Ovary (tissue), 3 donors: ENCODE data around the gene HTR3B.

Experiments used
- CTCF ChIP-seq, 3 donors: fragments of 450-650 bp in 2 of 3; fragments of 200-600 bp in 1 of 3; IDR thresholded peaks; one replicate each; pipeline versions ENCODE4 v1.5.1 to v1.8.0; 2016 to 2022; ENCODE audit warnings: antibody characterized with exemption in 3 of 3, mild to moderate bottlenecking in 1 of 3
- EP300 ChIP-seq: sonication (generic); formaldehyde crosslinking; IDR thresholded peaks from one replicate; pipeline ENCODE4 v1.6.1; 2017; ENCODE audit warnings: antibody characterized with exemption
- POLR2A ChIP-seq: fragments of 450-650 bp; IDR thresholded peaks from one replicate; pipeline ENCODE4 v1.6.1; 2017; ENCODE audit warnings: antibody characterized with exemption, mild to moderate bottlenecking, moderate library complexity
- donor health status: DM: no; HTN: no; CAD: no.

GRCh38 chr11:113956986-113957385 lies 52.4 kb downstream of the HTR3B start:
- no peak for TF ChIP-seq CTCF (IDR thresholded peaks at IDR 0.05)
- TF ChIP-seq POLR2A = no peak
- no peak for TF ChIP-seq EP300
